ENCODE measurements around the gene PACS1.
A peak's percentile ranks its signal among the peaks of the same experiment; 100 is the strongest.

PACS1 gene

DNA sequence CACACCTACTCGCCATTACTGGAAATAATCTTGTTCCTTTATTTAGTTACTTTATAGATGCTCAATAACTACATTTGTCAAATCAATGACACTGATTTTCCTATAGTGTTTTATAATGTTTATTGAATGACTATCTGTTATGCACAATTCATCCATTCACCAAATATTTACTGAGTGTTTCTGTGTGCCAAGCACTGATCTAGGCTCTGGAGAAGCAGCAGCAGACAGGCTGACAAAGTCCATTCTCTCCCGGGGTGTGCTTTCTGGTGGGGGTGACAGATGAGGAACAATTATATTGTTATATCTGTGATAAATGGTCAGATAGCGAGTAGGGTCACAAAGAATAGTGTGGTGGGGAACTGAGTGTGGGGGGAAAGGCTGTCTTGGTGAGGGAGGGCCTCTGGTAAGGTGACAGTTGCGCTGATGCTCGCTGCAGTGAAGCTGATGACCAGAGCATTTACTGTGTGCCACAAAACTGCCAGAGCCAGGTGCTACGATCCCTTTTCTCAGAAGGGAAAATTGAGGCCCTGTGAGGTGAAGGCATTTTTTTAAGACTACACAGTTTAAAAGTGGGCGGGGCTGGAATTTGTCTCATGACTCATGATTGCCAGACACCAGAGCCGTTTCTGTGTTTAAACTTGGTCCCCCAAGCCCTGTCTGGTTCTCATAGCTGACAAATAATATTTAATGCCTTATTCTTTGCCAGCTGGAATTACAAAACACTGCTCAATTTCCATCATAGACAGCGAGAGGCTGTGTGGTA lies 10.2 kb downstream of the PACS1 start:
- H3K9me2 ChIP-seq (replicated peaks; ENCODE audit: control insufficient read depth, low read length) = no peaks in the 10 kb centered on the region
- peaks cover 20% of the 10 kb centered on the region for H3F3A ChIP-seq (ENCODE audit: control insufficient read depth, insufficient read depth)
- TF ChIP-seq EZH2phosphoT487 (IDR thresholded peaks at IDR 0.05; ENCODE audit: borderline replicate concordance, low read length) = no peak
- TF ChIP-seq, protein P1, sequence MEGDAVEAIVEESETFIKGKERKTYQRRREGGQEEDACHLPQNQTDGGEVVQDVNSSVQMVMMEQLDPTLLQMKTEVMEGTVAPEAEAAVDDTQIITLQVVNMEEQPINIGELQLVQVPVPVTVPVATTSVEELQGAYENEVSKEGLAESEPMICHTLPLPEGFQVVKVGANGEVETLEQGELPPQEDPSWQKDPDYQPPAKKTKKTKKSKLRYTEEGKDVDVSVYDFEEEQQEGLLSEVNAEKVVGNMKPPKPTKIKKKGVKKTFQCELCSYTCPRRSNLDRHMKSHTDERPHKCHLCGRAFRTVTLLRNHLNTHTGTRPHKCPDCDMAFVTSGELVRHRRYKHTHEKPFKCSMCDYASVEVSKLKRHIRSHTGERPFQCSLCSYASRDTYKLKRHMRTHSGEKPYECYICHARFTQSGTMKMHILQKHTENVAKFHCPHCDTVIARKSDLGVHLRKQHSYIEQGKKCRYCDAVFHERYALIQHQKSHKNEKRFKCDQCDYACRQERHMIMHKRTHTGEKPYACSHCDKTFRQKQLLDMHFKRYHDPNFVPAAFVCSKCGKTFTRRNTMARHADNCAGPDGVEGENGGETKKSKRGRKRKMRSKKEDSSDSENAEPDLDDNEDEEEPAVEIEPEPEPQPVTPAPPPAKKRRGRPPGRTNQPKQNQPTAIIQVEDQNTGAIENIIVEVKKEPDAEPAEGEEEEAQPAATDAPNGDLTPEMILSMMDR (IDR thresholded peaks at IDR 0.05; ENCODE audit: low read depth, low read length, poor library complexity, severe bottlenecking) = no peak
- no peaks in the 10 kb centered on the region for H3K9me3 ChIP-seq (ENCODE audit: control insufficient read depth, insufficient read depth, low read length)
- H3K36me3 ChIP-seq (ENCODE audit: control insufficient read depth, low read length) = peaks cover 39% of the 10 kb centered on the region
- H3K79me2 ChIP-seq (ENCODE audit: control insufficient read depth, low read length) = peaks cover 100% of the 10 kb centered on the region
- peaks cover 87% of the 10 kb centered on the region for H3K4me1 ChIP-seq (ENCODE audit: control insufficient read depth, low read length)
- no peaks in the 10 kb centered on the region for H4K20me1 ChIP-seq (ENCODE audit: control insufficient read depth, insufficient read depth, low read depth, low read length)
- H3K4me3 ChIP-seq (ENCODE audit: low read length) = peak overlapping the region; percentile 66
- no peaks in the 10 kb centered on the region for H3K27me3 ChIP-seq (ENCODE audit: control insufficient read depth, low read length)
- H3K4me2 ChIP-seq (ENCODE audit: low read length) = peak overlapping the region; percentile 90
- H3K27ac ChIP-seq (ENCODE audit: low read depth, low read length) = peak overlapping the region; percentile 94

DNA sequence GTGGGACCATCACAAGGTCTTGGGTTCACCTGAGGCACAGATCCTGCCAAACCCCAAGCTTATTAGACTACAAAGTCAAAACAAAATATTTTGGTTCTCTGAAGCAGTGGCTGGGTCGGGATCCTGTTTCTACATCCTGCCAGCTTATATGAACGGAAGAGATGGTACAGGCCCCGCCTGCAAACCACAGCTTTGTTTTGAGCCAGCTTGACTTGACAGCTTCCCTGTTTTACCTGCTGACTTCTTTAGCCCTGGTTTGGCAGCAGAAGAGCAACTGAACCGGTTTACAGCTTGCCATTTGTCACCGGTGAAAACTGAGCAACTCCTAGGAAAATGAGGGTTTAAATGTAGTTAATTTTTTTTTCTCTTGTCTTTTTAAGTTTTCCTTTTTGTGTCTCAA lies 11.4 kb downstream of the PACS1 start:
- H3K36me3 ChIP-seq (ENCODE audit: control insufficient read depth, low read length) = peaks cover 35% of the 10 kb centered on the region
- TF ChIP-seq, protein P1 (IDR thresholded peaks at IDR 0.05; ENCODE audit: low read depth, low read length, poor library complexity, severe bottlenecking) = no peak
- TF ChIP-seq EZH2phosphoT487 (IDR thresholded peaks at IDR 0.05; ENCODE audit: borderline replicate concordance, low read length) = no peak
- H3K9me2 ChIP-seq (replicated peaks; ENCODE audit: control insufficient read depth, low read length) = no peaks in the 10 kb centered on the region
- H3K27me3 ChIP-seq (ENCODE audit: control insufficient read depth, low read length) = no peaks in the 10 kb centered on the region
- H3K4me1 ChIP-seq (ENCODE audit: control insufficient read depth, low read length) = peaks cover 99% of the 10 kb centered on the region
- H3K9me3 ChIP-seq (ENCODE audit: control insufficient read depth, insufficient read depth, low read length) = no peaks in the 10 kb centered on the region
- H3K79me2 ChIP-seq (ENCODE audit: control insufficient read depth, low read length) = peaks cover 98% of the 10 kb centered on the region
- no peaks in the 10 kb centered on the region for H4K20me1 ChIP-seq (ENCODE audit: control insufficient read depth, insufficient read depth, low read depth, low read length)
- H3K27ac ChIP-seq (ENCODE audit: low read depth, low read length) = peak overlapping the region; percentile 94
- peak overlapping the region; percentile 90 for H3K4me2 ChIP-seq (ENCODE audit: low read length)
- peaks cover 26% of the 10 kb centered on the region for H3F3A ChIP-seq (ENCODE audit: control insufficient read depth, insufficient read depth)
- H3K4me3 ChIP-seq (ENCODE audit: low read length) = peak overlapping the region; percentile 66

DNA sequence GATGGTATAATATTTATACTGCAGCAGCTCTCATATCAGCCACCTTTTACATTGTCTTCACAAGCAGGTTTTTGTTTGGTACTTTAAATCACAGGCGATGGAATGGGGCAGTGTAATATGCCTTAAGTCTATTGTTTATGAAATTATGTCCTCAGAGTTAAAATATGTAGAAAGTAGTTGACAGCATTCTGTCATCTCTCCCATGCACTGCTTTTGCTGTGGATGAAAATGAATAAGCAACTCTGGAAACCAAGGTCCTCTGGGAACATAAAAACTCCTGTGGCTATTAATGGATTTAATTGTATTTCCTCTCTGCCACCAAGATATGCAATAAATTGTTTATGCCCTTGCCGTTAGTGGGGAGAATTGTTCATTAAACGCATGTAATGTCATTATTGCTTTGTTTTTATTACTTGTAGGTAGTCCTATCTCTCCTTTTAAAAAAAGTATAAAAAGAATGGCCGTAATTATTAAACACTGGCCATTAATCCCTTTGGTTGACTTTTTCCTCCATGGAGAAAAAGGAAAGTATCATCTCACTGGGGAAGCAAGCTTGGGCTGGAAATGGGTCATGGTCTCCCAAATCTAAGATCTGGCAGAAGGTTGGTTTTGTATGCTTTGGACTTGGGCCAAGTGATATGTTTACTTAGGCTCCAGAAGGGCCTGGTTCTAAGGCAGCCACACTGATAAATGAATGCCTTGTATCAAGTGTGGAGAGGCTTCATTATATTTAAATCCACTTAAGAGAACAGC lies 13.1 kb downstream of the PACS1 start:
- H4K20me1 ChIP-seq (ENCODE audit: control insufficient read depth, insufficient read depth, low read depth, low read length) = no peaks in the 10 kb centered on the region
- H3K36me3 ChIP-seq (ENCODE audit: control insufficient read depth, low read length) = peaks cover 23% of the 10 kb centered on the region; the same call in 1 of the 2 replicates
- H3K4me2 ChIP-seq (ENCODE audit: low read length) = peak overlapping the region; percentile 90
- H3K9me2 ChIP-seq (replicated peaks; ENCODE audit: control insufficient read depth, low read length) = no peaks in the 10 kb centered on the region
- H3K79me2 ChIP-seq (ENCODE audit: control insufficient read depth, low read length) = peaks cover 98% of the 10 kb centered on the region
- peak overlapping the region; percentile 94 for H3K27ac ChIP-seq (ENCODE audit: low read depth, low read length)
- H3K27me3 ChIP-seq (ENCODE audit: control insufficient read depth, low read length) = no peaks in the 10 kb centered on the region
- H3K4me3 ChIP-seq (ENCODE audit: low read length) = peak overlapping the region; percentile 53; the same call in 1 of the 2 replicates
- no peaks in the 10 kb centered on the region for H3K9me3 ChIP-seq (ENCODE audit: control insufficient read depth, insufficient read depth, low read length)
- no peak for TF ChIP-seq EZH2phosphoT487 (IDR thresholded peaks at IDR 0.05; ENCODE audit: borderline replicate concordance, low read length)
- TF ChIP-seq, protein P1 (IDR thresholded peaks at IDR 0.05; ENCODE audit: low read depth, low read length, poor library complexity, severe bottlenecking) = no peak
- peaks cover 98% of the 10 kb centered on the region for H3K4me1 ChIP-seq (ENCODE audit: control insufficient read depth, low read length)
- peaks cover 24% of the 10 kb centered on the region for H3F3A ChIP-seq (ENCODE audit: control insufficient read depth, insufficient read depth)
